GM13976 (cell line): ENCODE data around the gene PKP4.

ENCODE experiments used
- DNase-seq: peaks from one replicate; pipeline ENCODE4 v3.0.0; 2012; ENCODE audit warnings: low spot score
- in situ Hi-C: fragments of 300-500 bp; cut with MboI; formaldehyde crosslinking; loops from one replicate; pipeline ENCODE4 v1.12.0; 2022; ENCODE audit warnings: low sequenced_read_pairs, mixed read lengths, inconsistent platforms; ENCODE audit not compliant: unreplicated experiment
- TF ChIP-seq, protein P1 (sequence below): IDR thresholded peaks from 2 replicates; pipeline ENCODE4 v1.5.1; 2012; ENCODE audit warnings: borderline replicate concordance, mild to moderate bottlenecking; ENCODE audit not compliant: insufficient read depth; ENCODE audit errors: extremely low read depth, missing control alignments, control extremely low read depth

PKP4 gene

DNA sequence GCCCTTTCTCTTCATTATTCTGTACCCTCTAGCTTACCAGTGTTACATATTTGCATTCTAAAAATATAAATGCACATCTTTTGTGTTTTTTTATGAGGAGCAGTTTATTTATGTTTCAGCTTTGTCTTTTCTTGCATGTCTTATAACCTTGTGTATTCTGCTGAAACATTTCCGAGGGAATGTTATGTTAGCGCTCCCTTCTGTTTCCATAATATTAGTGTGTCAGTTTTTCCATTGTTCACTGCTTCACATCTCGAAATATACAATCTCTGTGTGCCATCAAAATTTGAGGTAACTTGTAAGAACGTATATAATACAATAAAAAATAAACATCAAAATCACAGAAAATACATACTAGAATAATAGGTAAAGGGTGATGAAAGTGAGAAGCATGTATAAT is 153.3 kb downstream of the PKP4 start:
- in situ Hi-C loops = no loop called here
- no peak for DNase-seq
- TF ChIP-seq, protein P1, sequence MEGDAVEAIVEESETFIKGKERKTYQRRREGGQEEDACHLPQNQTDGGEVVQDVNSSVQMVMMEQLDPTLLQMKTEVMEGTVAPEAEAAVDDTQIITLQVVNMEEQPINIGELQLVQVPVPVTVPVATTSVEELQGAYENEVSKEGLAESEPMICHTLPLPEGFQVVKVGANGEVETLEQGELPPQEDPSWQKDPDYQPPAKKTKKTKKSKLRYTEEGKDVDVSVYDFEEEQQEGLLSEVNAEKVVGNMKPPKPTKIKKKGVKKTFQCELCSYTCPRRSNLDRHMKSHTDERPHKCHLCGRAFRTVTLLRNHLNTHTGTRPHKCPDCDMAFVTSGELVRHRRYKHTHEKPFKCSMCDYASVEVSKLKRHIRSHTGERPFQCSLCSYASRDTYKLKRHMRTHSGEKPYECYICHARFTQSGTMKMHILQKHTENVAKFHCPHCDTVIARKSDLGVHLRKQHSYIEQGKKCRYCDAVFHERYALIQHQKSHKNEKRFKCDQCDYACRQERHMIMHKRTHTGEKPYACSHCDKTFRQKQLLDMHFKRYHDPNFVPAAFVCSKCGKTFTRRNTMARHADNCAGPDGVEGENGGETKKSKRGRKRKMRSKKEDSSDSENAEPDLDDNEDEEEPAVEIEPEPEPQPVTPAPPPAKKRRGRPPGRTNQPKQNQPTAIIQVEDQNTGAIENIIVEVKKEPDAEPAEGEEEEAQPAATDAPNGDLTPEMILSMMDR = no peak

- TF ChIP-seq, protein P1 = no peak
- DNase-seq = no peak
- in situ Hi-C loops = no loop called here
These were observed 159.8 kb downstream of the PKP4 start for GRCh38 chr2:158616480-158617000.

DNA sequence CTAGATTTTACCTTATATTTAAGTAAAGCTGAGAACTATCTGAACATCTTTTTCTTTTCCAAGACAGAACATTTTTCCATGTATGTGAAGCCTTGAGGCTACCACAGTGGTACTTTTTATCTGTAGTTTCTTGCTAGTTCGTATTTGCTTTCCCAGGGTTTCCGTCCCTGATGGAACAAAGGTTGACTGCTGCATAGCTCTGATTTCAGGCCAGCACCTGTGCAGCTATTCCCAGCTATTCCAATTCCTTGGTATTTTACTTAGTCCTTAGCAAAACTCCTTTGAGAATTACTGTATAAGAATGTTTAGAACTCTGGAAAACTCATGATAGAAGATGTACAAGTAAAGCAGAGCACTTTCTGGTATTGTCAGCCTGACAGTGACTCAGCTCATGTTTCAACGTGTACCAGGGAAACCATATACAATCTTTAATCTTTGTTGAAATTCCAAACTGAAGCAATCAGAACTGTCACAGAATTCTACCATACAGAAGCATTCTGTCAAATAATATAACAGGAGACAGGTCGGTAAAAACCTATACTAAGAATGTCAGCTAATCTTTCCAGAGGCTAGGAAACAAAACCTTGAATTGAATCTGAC is 162.2 kb downstream of the PKP4 start:
- TF ChIP-seq, protein P1 = no peak
- no peak for DNase-seq
- in situ Hi-C loops = no loop called here

DNA sequence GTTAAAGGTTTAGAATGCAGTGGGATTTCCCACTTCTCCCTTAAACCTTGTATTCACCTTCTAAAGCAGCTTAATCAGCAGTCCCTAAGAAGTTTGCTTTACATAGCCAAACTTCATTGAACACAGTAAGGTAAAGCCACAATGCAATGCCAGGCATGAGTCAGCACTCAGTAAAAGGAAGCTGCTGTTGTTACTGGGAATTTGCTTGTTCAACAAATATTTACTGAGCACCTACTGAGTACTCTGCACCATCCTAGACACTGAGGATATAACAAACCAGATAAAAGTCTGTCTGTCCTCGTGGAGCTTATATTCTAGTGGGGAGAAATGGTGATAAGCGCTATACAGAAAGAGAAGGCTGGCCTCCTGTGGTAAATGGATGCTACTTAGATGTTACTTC is 162.7 kb downstream of the PKP4 start:
- in situ Hi-C loops = no loop called here
- TF ChIP-seq, protein P1 = no peak
- DNase-seq = no peak

- DNase-seq = no peak
- in situ Hi-C loops = no loop called here
- TF ChIP-seq, protein P1 = no peak
These were observed 163.9 kb downstream of the PKP4 start for GRCh38 chr2:158620656-158621055.

GRCh38 chr2:158624071-158624667 is 167.4 kb downstream of the PKP4 start:
- in situ Hi-C loops = no loop called here
- TF ChIP-seq, protein P1 = no peak
- DNase-seq = no peak
